Loucy (cell line): Measurements from ENCODE around the gene BRIP1.

Experiments
- H2AFZ ChIP-seq: fragments of 200-600 bp; sonication (generic); 2 replicates; pipeline ENCODE4 v1.6.0; 2016; ENCODE audit warnings: antibody characterized with exemption, mild to moderate bottlenecking, low read length, moderate library complexity
- H3F3A ChIP-seq: fragments of 200-600 bp; 2 replicates; pipeline ENCODE4 v1.6.0; 2016; ENCODE audit warnings: antibody characterized with exemption, low read depth, mild to moderate bottlenecking
- H3K27me3 ChIP-seq: fragments of 200-600 bp; sonication (generic); 2 replicates; pipeline ENCODE4 v1.6.1; 2014; ENCODE audit warnings: low read length, mild to moderate bottlenecking; ENCODE audit not compliant: insufficient read depth, poor library complexity, severe bottlenecking
- H3K36me3 ChIP-seq: fragments of 200-600 bp; sonication (generic); 2 replicates; pipeline ENCODE4 v1.6.1; 2016; ENCODE audit warnings: low read length; ENCODE audit not compliant: insufficient read depth
- H3K4me1 ChIP-seq: fragments of 200-600 bp; sonication (generic); 2 replicates; pipeline ENCODE4 v1.5.1; 2014; ENCODE audit warnings: low read length, mild to moderate bottlenecking; ENCODE audit not compliant: insufficient read depth, poor library complexity, severe bottlenecking
- H3K4me2 ChIP-seq: fragments of 200-600 bp; sonication (generic); 2 replicates; pipeline ENCODE4 v1.6.0; 2014; ENCODE audit warnings: antibody characterized with exemption, low read length, low read depth, mild to moderate bottlenecking; ENCODE audit not compliant: poor library complexity, severe bottlenecking
- H3K4me3 ChIP-seq: fragments of 200-600 bp; sonication (generic); 2 replicates; pipeline ENCODE4 v1.5.1; 2014; ENCODE audit warnings: low read length, mild to moderate bottlenecking, mixed read lengths; ENCODE audit not compliant: poor library complexity, severe bottlenecking
- H3K79me2 ChIP-seq: fragments of 200-600 bp; sonication (generic); 2 replicates; pipeline ENCODE4 v1.6.1; 2014; ENCODE audit warnings: low read length; ENCODE audit not compliant: insufficient read depth
- H3K9ac ChIP-seq: fragments of 200-600 bp; sonication (generic); 2 replicates; pipeline ENCODE4 v1.6.0; 2014; ENCODE audit warnings: mild to moderate bottlenecking, low read depth, low read length, moderate library complexity; ENCODE audit not compliant: poor library complexity, severe bottlenecking
- H3K9me2 ChIP-seq: fragments of 200-600 bp; sonication (generic); replicated peaks from 2 replicates; pipeline ENCODE4 v1.6.1; 2016; ENCODE audit warnings: low read depth, low read length, mixed read lengths
- H3K9me3 ChIP-seq: fragments of 200-600 bp; sonication (generic); 2 replicates; pipeline ENCODE4 v1.6.1; 2014; ENCODE audit warnings: mild to moderate bottlenecking, antibody characterized with exemption, low read length, low read depth; ENCODE audit not compliant: insufficient read depth
- H4K20me1 ChIP-seq: fragments of 200-600 bp; sonication (generic); 2 replicates; pipeline ENCODE4 v1.6.0; 2014; ENCODE audit warnings: antibody characterized with exemption, low read length, mild to moderate bottlenecking; ENCODE audit not compliant: insufficient read depth, poor library complexity, severe bottlenecking
- EZH2phosphoT487 ChIP-seq: fragments of 200-600 bp; IDR thresholded peaks from 2 replicates; pipeline ENCODE4 v1.6.1; 2018; ENCODE audit warnings: antibody characterized with exemption, mild to moderate bottlenecking, moderate library complexity, borderline replicate concordance
- TF ChIP-seq, protein P1 (sequence below): fragments of 200-600 bp; sonication (generic); conservative IDR thresholded peaks from 2 replicates; pipeline ENCODE4 v1.5.1; 2014; ENCODE audit warnings: mild to moderate bottlenecking, antibody characterized with exemption, low read length

The BRIP1 gene

DNA sequence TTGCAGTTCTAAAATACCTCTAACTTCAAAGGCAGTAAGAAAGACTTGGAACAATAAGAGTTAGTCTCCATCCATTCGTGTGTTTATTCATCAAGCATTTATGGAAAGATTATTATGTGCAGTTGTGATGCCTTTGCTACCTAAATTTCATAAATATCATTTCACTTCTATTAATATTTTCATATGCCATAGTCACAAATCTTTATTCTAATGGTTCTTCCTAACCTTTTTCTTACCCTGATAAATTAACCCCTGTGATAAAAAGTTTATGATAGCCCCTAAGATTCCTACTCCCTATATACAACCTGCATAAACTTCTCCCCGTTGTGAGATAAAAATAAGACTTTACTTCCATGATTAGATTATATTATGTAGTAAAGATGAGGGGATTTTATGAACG is 94.9 kb downstream of the BRIP1 start:
- no peak overlapping the region for H3K4me2 ChIP-seq
- H2AFZ ChIP-seq: no peak overlapping the region
- TF ChIP-seq EZH2phosphoT487: no peak
- TF ChIP-seq, protein P1, sequence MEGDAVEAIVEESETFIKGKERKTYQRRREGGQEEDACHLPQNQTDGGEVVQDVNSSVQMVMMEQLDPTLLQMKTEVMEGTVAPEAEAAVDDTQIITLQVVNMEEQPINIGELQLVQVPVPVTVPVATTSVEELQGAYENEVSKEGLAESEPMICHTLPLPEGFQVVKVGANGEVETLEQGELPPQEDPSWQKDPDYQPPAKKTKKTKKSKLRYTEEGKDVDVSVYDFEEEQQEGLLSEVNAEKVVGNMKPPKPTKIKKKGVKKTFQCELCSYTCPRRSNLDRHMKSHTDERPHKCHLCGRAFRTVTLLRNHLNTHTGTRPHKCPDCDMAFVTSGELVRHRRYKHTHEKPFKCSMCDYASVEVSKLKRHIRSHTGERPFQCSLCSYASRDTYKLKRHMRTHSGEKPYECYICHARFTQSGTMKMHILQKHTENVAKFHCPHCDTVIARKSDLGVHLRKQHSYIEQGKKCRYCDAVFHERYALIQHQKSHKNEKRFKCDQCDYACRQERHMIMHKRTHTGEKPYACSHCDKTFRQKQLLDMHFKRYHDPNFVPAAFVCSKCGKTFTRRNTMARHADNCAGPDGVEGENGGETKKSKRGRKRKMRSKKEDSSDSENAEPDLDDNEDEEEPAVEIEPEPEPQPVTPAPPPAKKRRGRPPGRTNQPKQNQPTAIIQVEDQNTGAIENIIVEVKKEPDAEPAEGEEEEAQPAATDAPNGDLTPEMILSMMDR: no peak
- peaks cover 45% of the 10 kb centered on the region for H3K36me3 ChIP-seq
- no peaks in the 10 kb centered on the region for H3K4me1 ChIP-seq
- H3F3A ChIP-seq: no peaks in the 10 kb centered on the region
- no peak overlapping the region for H3K9ac ChIP-seq
- no peak overlapping the region for H3K4me3 ChIP-seq
- H3K9me2 ChIP-seq: no peaks in the 10 kb centered on the region
- no peaks in the 10 kb centered on the region for H4K20me1 ChIP-seq
- H3K9me3 ChIP-seq: peaks cover 10% of the 10 kb centered on the region
- H3K27me3 ChIP-seq: no peaks in the 10 kb centered on the region
- H3K79me2 ChIP-seq: no peaks in the 10 kb centered on the region

DNA sequence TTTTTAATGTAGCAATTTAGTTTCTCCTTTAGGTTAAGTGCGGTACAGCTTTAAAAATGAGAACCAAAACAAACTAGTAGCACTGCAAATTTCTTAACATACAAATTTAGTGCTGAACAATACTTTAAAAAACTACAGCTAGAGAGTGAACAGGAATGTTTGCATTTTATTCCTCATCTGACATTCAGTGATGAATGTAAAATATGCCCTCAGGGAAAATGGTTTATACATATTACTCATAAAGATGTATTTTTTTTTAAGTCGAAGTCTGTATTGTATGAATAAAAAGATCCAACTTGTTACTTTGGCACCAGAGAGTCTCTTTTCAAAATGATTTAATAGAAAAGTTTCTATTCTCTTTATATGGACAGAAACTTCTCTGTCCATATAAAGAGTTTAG is 96.8 kb downstream of the BRIP1 start:
- Histone ChIP-seq H3K27me3 (no peaks in the 10 kb centered on the region), H3K9me2 (no peaks in the 10 kb centered on the region), H3K9ac (no peak overlapping the region), H2AFZ (no peak overlapping the region), H3K79me2 (no peaks in the 10 kb centered on the region), H3K4me2 (no peak overlapping the region), H3K4me1 (no peaks in the 10 kb centered on the region), H3K4me3 (no peak overlapping the region), H3F3A (no peaks in the 10 kb centered on the region), H3K36me3 (peaks cover 48% of the 10 kb centered on the region), H4K20me1 (no peaks in the 10 kb centered on the region), H3K9me3 (peaks cover 10% of the 10 kb centered on the region)
- no peak for TF ChIP-seq EZH2phosphoT487
- TF ChIP-seq, protein P1: no peak

DNA sequence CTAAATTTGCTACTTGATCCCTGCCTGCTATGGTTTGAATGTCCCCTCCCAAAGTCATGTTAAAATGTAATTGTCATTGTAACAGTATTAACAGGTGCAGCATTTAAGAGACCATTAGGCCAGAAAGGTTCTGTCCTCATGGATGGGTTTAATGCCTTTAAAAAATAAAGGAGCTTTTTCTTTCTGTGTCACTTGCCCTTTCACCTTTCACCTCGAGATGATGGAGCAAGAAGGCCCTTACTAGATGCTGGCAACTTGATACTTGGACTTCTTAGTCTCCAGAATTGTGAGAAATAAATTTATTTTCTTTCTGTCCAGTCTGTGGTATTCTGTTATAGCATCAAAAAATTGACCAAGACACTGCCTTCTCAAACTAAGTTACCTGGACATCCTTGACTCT is 98.5 kb downstream of the BRIP1 start:
- no peak overlapping the region for H2AFZ ChIP-seq
- no peaks in the 10 kb centered on the region for H3K27me3 ChIP-seq
- no peak for TF ChIP-seq EZH2phosphoT487
- TF ChIP-seq, protein P1: no peak
- no peaks in the 10 kb centered on the region for H3K9me3 ChIP-seq
- no peaks in the 10 kb centered on the region for H4K20me1 ChIP-seq
- no peaks in the 10 kb centered on the region for H3K79me2 ChIP-seq
- peaks cover 32% of the 10 kb centered on the region; the same call in 1 of the 2 replicates for H3K36me3 ChIP-seq
- H3K9me2 ChIP-seq: no peaks in the 10 kb centered on the region
- H3K4me1 ChIP-seq: no peaks in the 10 kb centered on the region
- no peak overlapping the region for H3K4me3 ChIP-seq
- H3K9ac ChIP-seq: no peak overlapping the region
- H3F3A ChIP-seq: no peaks in the 10 kb centered on the region
- H3K4me2 ChIP-seq: no peak overlapping the region
